Myocyte (in vitro differentiated cells): Measurements from ENCODE around the gene RUNX2. TPM values are rescaled to one million over a fixed set of nuclear protein-coding genes. Genes with fewer than 3 reads are reported as not detected.
"Not testable (repeated sequence)": the region's sequence is repeated elsewhere in the genome, so short reads cannot be mapped to it uniquely, and the experiment has no call there.

Experiments
- DNase-seq: peaks from one replicate; pipeline ENCODE4 v3.0.0-alpha.2; 2012; ENCODE audit warnings: low read depth
- total RNA-seq: library from RNA; depleted of rRNA; stranded (reverse); fragments of >200 nt; gene quantifications from 2 replicates; pipeline ENCODE4 v1.2.3, GENCODE V29; 2014

RUNX2 gene
- total RNA-seq, 1 donor from 2014 or later: 7.2 TPM

DNA sequence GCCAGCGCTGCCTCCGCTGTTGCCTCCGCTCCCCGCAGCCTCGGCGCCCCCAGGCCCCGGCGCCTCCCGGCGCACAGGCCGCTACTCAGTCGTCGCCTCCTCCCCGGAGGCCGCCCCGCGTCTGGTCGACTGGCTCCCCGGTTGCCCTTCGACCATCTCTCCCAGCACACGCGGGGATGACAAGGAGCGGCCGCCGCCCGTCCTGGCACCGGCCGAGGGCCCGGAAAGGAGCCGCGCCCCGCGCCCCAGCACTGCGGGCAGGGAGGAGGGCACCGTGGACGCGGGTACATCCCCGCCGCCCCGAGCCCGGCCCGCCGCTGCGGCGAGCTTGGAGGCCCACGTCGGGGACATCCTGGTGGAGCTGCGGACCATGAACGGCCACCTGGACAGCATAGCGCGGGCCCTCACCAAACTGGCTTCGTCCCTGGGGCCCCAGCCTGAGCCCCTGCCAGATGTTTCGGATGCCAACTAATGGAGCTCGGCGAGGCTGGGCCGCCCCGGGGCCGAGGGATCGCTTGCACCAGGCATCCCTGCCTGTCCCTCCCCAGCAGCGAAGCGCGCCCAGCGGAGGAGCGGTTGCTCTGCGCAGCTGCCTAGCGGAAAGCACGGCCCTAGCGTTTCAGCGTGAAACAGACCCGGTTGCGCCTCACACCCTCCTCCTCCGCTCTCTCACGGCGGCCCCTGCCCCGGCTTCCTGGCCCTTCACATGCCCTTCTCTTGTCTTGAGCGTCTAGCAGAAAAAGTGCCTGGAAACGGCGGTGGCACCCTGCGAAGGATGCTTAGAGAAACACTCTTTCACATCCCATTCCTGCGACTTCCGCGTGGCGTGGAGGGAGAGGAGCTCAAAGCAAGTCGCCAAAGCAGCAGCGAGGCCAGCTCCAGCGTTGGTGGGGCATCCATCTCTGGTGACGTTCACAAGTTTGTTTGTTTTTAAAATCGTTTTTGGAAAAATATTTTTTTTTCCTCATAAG, 335.4 kb downstream of the RUNX2 start:
- DNase-seq: no peak

DNA sequence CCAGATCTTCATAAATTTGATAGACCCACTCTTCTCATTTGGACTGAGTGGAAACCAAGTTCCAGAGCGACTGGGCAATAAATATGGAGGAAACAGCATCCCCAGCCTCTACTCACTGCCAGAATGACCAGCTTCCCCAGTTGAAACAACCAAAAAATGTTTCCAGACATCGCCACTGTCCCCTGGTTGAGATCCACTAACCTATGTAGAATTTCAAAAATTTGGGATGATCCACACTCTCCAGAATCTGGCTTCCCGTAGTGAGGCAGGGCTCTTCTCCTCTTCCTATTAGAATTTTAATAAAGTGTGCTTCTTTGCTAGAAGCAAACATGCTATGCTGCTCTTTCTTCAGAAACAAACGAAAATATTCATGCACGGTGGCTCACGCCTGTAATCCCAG, 336.6 kb downstream of the RUNX2 start:
- DNase-seq: no peak

DNA sequence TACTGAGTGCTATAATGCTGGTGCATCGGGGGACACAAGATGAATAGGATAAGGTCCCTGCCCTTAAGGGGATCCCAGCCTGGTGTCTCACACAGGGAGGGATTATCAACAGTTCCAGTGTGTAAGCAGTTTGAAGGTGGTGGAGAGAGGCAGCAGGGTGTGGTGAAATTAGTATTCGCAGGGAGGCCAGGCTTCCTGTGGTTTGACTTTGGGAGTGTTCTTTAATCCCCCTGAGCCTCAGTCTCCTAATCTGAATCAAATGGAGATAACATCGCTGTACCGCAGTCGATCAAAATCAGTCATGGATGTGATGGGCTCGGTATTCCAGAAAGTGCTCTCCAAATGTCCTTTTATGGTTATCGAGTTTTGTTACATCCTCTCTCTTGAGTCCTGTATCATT, 337.7 kb downstream of the RUNX2 start:
- DNase-seq: no peak

DNA sequence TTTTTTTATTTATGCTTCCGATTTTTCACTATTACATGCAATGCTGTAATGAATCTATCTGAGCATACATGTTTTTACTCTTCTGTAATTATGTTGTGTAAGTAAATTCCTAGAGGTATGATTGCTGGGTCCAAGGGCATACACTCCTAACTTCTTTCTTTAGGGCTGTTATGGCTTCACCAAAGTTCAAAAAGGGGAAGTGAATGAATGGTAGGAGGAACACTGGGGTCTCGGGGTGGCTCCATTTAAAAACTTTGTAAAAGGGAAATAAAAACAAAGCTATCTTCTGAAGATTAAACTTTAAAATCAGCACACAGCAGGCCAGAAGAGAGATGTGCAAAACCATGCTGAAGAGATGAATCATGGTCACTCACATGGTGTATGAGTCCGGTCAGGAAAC, 338.7 kb downstream of the RUNX2 start:
- no peak for DNase-seq

DNA sequence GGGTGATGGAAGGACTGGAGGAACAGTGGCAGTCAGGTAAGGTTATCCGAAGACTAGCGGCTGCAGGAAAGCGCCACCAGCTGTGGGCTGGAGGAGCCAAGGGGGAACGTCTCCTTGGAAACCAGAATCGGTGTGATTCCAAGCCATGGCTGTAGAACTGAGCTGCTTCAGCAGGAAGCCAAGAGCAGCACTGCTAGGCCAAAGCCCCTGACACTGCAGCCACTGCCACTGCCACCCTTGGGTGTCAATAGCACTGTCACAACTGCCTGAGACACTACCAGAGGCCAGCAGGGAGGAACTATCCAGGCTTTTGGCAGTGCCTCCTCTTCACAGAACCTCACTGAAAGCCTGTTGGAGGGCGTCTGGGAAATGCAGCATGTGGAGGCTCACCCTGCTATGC, 339.2 kb downstream of the RUNX2 start:
- DNase-seq: no peak

DNA sequence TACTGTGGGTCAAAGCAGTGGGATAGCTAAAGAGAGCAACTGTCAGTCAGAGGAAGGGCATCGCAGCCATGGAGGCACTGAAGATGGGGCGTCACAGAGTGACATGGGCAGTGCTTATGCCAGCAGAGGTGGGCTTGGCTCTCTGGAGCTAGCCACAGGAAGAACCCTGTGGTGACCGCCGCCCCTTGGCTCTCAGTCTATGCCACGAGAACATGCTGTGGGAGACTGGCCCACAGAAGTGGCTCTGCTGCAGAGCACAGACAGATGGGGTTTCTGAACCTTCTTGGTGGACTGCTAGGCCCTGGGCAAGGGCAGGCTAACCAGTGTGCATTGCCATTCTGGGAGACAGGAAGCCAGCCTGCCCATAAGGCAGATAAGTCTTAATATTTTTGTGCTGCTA, 339.6 kb downstream of the RUNX2 start:
- DNase-seq: peak; percentile 70

DNA sequence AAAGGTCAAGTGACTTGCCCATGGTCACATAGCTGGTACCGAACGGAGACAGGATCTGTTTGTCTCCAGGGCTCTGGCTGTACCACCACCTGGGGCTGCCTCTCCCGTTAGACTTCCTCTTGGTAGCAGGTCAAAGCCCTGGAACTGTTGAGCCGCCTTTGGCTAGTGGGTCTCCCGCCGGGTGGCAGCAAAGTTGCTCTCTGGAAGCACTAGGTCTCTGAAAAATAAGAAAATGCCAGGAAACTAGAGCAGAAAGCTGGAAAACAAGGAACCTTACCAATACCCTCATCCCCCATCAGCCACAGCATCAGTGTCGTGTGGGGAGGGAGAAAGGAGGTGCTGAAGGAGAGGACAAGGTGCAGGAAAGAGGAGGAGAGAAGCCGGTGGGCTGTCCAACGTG, 340.6 kb downstream of the RUNX2 start:
- DNase-seq: no peak

DNA sequence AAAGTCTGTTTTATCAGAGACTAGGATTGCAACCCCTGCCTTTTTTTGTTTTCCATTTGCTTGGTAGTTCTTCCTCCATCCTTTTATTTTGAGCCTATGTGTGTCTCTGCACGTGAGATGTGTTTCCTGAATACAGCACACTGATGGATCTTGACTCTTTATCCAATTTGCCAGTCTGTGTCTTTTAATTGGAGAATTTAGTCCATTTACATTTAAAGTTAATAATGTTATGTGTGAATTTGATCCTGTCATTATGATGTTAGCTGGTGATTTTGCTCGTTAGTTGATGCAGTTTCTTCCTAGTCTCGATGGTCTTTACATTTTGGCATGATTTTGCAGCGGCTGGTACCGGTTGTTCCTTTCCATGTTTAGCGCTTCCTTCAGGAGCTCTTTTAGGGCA, 345.0 kb downstream of the RUNX2 start:
- DNase-seq: not testable (repeated sequence)

DNA sequence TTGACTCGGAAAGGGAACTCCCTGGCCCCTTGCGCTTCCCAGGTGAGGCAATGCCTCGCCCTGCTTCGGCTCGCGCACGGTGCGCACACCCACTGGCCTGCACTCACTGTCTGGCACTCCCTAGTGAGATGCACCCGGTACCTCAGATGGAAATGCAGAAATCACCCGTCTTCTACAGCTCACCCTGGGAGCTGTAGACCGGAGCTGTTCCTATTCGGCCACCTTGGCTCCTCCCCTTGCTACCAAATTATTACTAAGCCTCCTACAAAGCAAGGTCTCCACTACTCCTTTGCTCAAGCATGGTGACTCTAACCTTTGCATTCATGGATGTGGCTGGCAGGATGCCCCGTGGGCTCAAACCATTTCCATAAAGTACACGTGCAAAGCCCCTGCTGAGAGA, 347.0 kb downstream of the RUNX2 start:
- not testable (repeated sequence) for DNase-seq

DNA sequence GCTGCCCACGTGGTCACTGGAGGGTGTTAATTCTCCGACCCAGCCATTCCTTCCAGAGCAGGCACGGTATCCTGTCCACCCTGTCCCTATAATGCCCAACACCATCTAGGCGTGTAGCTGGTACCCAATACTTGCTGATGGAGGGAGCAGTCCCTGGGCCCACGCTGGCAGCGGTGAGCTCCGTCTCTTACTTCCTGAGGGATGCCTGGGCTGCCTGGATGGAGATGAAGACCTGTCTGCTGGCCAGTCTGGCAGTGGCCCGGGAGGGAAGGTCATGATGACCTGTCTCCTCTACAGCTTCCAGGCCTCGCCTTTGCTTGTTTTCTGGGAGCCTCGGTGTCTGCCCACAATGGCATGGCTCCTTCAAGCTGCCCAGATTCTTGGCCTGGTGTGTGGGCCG, 347.5 kb downstream of the RUNX2 start:
- no peak for DNase-seq

DNA sequence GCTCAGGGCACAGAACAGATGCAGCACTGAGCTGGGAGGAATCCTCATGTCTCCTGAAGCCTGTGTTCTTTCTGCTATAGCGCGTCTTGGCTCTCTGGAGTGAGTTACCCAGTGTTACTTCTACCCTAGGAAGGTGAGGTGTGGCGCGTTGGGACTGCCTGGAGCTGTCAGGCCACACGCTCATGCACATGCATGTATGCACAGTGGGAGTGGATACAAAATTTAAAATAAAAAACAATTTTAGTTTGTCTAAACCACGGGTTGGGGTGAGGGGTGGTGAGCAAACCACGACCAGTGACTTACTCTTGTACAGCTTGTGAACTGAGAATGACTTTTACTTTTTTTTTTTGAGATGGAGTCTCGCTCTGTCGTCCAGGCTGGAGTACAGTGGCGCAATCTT, 348.2 kb downstream of the RUNX2 start:
- no peak for DNase-seq

DNA sequence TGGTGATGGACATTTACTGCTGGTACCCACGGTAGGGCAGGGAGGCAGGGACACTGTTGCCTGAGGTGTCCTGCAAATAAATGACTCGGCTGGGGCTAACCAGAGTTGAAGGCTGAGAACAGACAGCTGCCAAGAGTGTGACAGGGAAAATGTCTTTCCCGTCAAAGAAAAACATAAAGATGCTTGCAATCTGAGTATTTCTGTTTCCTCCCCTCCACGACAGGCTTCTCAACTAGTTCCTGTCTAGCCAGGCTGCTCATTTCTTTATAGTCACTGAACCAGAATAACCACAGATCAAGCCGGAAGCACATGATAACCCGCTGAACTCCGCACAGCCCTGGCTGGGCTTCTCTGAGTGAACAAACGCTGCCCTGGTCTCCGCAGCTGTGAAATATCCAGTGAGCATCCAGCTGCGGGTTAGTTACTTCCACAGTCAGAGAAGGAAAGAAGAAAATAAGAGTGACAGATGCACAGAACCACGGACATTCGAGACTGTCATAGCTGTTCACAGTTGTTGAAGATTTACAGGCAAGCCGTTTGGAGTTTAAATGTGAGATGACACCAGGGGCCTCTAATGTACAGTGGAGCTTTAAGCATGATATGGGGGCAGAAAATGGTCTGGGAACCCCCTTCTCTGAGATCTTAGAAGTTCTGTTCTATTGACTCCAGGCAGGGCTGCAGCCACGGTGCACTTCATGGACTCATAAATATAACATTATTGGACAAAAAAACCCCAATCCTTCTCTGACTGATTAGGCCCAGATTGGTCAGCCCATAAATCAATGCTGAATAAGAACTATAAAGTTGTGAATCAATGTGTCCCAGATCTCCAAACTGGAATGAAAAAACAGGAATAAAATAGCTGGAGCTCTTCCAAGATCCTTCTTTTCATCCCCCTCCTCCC, 349.5 kb downstream of the RUNX2 start:
- DNase-seq: peak; percentile 88

DNA sequence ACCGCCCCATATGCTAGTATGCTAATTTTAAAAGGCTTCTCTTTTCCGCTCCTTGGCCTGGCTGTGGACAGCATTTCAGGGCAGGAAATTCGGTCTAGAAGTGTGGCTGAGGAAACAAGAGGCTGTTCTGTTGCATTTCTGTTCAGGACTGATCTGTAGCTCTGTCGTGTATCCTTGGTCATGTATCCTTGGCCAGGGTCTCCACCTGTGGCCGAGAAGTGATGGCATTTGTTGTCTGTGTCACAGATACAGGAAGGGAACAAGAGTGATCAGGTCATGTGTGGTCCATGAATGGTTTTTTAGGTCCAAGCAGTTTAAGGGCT, 350.1 kb downstream of the RUNX2 start:
- no peak for DNase-seq

DNA sequence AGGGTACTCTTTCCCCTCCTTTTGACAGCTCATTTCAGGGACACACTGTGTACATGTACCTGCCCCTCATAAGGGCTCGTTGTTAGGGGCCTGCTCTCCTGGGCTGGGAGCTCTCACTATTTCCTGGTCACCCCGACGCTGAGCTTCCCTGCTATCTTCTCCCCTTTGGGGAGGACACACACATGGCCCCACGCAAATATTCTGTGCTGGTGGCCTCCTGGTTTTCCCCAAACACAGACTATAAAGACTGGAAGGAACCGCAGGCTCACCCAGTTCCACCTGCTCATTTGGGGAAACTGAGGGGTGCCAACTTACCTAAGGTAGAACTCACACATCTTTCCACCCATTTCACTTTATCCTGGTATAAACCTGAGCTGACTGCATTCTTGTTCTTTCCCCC, 351.0 kb downstream of the RUNX2 start:
- no peak for DNase-seq

DNA sequence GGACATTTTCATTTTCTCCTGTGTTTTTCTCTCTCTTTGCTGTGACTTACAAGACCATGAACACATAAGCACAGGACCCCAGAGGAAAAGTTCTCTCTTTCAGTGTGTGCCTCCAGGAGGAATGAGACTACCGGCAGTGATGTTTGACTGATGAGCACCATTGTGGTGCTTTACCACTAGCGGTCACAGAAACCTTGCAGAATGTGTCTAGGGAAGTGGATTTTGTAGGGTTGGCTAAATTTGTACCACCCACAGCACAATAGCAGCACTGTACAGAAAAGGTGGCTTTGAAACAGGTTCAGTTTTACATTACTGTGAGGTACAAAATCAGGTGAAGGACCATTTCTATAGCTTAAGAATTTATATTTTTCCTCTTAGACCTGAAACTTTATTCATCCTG, 351.5 kb downstream of the RUNX2 start:
- no peak for DNase-seq

DNA sequence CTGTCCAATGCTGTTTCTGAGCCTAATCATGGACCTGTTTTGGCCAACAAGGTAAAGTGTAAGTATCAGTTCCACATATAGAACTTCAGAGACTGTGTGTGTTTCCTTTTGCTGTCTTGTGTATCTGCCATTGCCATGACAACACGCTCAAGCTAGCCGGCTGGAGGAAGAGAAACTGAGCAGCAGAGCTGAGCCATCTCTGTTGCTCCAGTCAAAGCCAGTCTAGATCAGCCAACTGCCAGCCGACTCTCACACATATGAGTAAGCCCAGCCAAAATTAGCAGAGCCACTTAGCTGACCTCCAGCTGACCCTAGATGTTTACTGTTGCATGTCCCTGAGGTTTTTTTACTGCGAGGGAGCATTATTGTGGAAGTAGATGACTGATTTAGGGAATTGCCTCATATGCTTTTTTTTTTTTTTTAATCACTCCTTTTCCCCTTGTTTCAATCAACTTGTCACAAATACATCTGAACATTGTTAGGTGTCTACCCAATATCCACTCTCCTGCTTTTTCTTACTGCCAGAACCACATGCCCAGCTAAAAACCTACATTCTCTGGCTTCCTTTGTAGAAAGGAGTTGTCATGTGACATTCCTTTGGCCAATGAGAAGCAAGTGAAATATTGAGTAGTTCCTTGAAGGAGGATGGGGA, 353.9 kb downstream of the RUNX2 start:
- DNase-seq: peak; percentile 66

DNA sequence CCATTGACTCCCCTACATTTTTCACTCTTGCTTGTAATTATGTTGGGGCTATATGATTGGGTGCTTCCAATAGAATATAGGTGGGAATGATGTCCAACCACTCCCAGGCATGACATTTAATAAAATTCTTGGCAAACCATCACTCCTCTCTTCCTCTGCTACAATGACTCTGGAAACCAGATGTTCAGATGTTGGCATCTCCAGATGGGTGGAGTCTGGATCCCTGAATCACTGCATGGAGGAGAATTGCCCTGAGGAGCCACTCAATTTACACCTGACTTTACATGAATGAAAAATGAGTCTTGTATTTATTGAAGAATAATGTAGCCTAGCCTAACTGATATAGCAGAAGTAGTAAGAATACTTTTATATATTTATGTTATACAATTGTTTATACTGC, 356.3 kb downstream of the RUNX2 start:
- no peak for DNase-seq

DNA sequence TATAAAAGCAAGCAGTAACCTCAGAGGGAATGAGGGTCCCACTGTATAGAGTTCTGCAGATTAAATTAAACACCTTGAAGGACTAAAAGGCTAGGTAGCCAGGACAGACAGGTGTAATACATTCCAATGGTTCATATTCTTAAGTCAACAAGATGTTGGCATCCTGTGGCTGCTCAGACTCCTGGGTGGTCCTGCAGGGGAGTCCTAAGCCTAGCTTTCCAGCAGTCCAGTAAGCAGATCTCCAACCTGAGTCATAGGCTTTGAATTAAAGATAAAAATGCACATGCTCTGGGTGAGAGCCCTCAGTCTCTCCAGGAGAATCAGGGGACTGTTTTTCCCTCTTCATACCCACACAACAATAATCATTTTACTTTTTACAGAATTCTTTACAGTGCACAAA, 356.9 kb downstream of the RUNX2 start:
- DNase-seq: no peak

DNA sequence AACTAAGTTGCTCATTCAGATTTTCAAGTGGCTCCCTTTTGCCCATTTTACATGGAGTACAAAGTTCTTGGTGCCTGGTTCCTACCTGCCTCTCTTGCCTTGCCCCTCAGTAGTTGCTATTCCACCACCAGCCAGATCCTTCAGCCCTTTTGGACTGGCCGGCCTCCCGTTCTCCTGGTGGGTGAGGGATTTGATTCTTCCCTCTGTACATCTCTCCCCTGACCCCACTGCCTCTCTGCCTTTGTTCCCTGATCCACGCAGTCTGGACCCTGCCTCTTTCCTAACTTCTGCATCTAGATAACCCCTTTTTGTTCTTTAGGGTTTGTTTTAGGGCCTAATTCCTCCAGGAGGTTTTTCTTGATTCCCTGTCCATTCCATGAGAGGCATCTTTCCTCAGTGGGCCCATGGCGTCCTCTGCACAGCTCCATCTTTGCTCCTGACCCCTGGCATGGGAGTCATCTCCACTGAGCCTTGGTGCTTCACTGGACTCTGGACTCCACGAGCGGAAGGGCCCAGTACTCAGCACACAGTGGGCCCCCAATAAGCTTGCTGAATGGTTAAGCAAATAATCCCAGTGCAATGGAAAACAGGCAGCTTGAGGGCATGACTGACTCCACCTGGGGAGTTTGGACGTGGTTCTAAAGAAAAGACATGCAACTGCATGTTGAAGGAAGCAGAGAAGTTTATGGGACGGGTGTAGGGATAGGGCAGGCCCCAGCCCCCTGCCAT, 358.9 kb downstream of the RUNX2 start:
- no peak for DNase-seq

DNA sequence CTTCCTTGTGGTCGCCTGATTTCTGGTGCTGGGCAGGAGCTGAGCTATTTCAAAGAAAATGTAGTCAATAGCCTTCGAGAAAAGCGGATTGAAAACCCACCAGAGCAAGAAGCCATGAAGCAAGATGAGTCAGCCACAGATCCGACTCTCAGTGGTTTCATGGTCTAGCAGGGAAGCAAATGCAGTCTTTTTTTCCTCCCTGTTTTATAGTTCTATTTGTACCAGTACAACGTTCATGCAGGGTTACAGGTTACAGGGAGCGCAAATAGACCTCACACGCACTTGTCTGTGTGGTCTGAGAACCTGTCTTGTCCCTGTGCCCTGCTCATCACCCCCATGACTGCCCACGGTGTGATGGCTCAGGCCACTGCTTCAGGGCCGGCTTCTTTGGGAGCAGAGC, 359.4 kb downstream of the RUNX2 start:
- peak; percentile 26 for DNase-seq

DNA sequence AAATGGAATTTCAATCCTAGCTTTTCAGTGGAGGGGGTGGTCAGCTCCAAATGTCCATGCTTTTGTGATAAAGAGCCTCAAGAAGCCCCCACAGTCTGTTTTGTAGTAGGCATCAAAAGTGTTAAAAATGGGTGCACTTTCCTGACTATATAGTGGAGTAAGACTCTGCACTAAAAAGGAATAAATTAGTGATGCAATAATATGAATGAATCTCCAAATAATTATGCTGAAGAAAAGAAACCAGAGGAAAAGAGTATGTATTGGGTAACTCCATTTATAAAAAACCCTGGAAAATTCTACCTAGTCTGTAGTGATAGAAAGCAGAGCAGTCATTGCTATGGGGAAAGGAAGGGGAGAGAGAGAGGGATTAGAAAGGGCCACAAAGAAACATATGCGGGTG, 360.1 kb downstream of the RUNX2 start:
- no peak for DNase-seq
